Caco-2 (cell line): ENCODE results near the gene HRCT1. TPM values are rescaled to one million over a fixed set of nuclear protein-coding genes. Genes with fewer than 3 reads are reported as not detected.

Experiments used
- Bru-seq: library from RNA; stranded (reverse); fragments of 400-500 nt; gene quantifications from one replicate; lab custom pipeline; 2021; lab: Mats Ljungman, UMichigan
- BruChase-seq, 2 experiments: library from RNA; stranded (reverse); fragments of 400-500 nt; gene quantifications; one replicate each; lab custom pipeline; 2021; lab: Mats Ljungman, UMichigan
- BruUV-seq: library from RNA; stranded (reverse); fragments of 400-500 nt; replicated peaks from 2 replicates; lab custom pipeline; 2021; lab: Mats Ljungman, UMichigan
- CTCF ChIA-PET: fragments of 300-600 bp; sonication (Branson Sonifier 250); formaldehyde crosslinking; loops from one replicate; lab custom pipeline; 2022; ENCODE audit warnings: antibody characterized with exemption; lab: Charles Lee
- POLR2A ChIA-PET: fragments of 300-600 bp; sonication (Branson Sonifier 250); formaldehyde crosslinking; loops from one replicate; lab custom pipeline; 2022; ENCODE audit warnings: antibody characterized with exemption; lab: Charles Lee
- DNase-seq, 2 experiments: peaks; one replicate each; pipeline versions ENCODE4 v3.0.0 to v3.0.0-alpha.2; 2020 to 2022
- H3K27me3 ChIP-seq: replicated peaks from 2 replicates; pipeline ENCODE4 v1.6.0; 2011; ENCODE audit warnings: low read length; ENCODE audit not compliant: control insufficient read depth, insufficient read depth
- H3K36me3 ChIP-seq: 2 replicates; pipeline ENCODE4 v1.5.1; 2011; ENCODE audit warnings: low read length; ENCODE audit not compliant: control insufficient read depth, insufficient read depth
- H3K4me1 ChIP-seq: fragments of 250-450 bp; sonication (Bioruptor Pico); 2 replicates; pipeline ENCODE4 v1.5.1; 2020; ENCODE audit warnings: mild to moderate bottlenecking
- H3K4me3 ChIP-seq: 2 replicates; pipeline ENCODE4 v1.5.1; 2011; ENCODE audit warnings: low read depth, mild to moderate bottlenecking, control low read depth, low read length
- H3K9me3 ChIP-seq: fragments of 250-450 bp; sonication (Bioruptor Pico); 2 replicates; pipeline ENCODE4 v1.5.1; 2020; ENCODE audit warnings: mild to moderate bottlenecking, moderate library complexity
- H3K27ac Mint-ChIP-seq: one replicate; pipeline ENCODE4 v1.8.0; 2022; ENCODE audit warnings: mixed read lengths; ENCODE audit not compliant: unreplicated experiment
- H3K27me3 Mint-ChIP-seq: one replicate; pipeline ENCODE4 v1.8.0; 2022; ENCODE audit warnings: mixed read lengths; ENCODE audit not compliant: insufficient read depth, unreplicated experiment
- H3K36me3 Mint-ChIP-seq: one replicate; pipeline ENCODE4 v1.8.0; 2022; ENCODE audit warnings: mild to moderate bottlenecking, mixed read lengths; ENCODE audit not compliant: insufficient read depth, unreplicated experiment
- H3K4me1 Mint-ChIP-seq: one replicate; pipeline ENCODE4 v1.8.0; 2022; ENCODE audit warnings: low read depth, mixed read lengths; ENCODE audit not compliant: unreplicated experiment
- H3K4me3 Mint-ChIP-seq: one replicate; pipeline ENCODE4 v1.8.0; 2022; ENCODE audit warnings: mild to moderate bottlenecking, moderate library complexity, mixed read lengths; ENCODE audit not compliant: unreplicated experiment
- H3K9me3 Mint-ChIP-seq: one replicate; pipeline ENCODE4 v1.8.0; 2022; ENCODE audit warnings: mixed read lengths; ENCODE audit not compliant: unreplicated experiment
- intact Hi-C: fragments of 100-400 bp; cut with micrococcal nuclease; formaldehyde crosslinking; loops from one replicate; pipeline ENCODE4 v1.10.0; 2022; ENCODE audit not compliant: unreplicated experiment
- long read RNA-seq: library from polyadenylated mRNA; stranded (forward); transcript quantifications from one replicate; pipeline ENCODE4 v2.0.0, GENCODE V29; 2022
- total RNA-seq: library from RNA; stranded (reverse); gene quantifications from 2 replicates; pipeline ENCODE4 v1.2.3, GENCODE V29; 2022
- TF ChIP-seq, protein P1 (sequence below), 2 experiments: fragments of 200-600 bp in 1 of 2; IDR thresholded peaks; 1 replicate in 1 of 2; 2 replicates in 1 of 2; pipeline versions ENCODE4 v1.5.1 to v1.8.0; 2011 to 2022; ENCODE audit warnings: antibody characterized with exemption in 1 of 2, control low read depth in 1 of 2, inconsistent platforms in 1 of 2, low read depth in 1 of 2, low read length in 1 of 2, mild to moderate bottlenecking in 1 of 2, moderate library complexity in 1 of 2; ENCODE audit not compliant: insufficient read depth in 1 of 2, severe bottlenecking in 1 of 2, unreplicated experiment in 1 of 2

Gene HRCT1
- total RNA-seq (not detected in 2 replicates), Bru-seq, nascent RNA (not detected), BruChase-seq, experiment 1, labeled RNA remaining after a 2-hour chase (not detected), BruChase-seq, experiment 2, labeled RNA remaining after a 6-hour chase (not detected)
- long read RNA-seq = 0 reads

DNA sequence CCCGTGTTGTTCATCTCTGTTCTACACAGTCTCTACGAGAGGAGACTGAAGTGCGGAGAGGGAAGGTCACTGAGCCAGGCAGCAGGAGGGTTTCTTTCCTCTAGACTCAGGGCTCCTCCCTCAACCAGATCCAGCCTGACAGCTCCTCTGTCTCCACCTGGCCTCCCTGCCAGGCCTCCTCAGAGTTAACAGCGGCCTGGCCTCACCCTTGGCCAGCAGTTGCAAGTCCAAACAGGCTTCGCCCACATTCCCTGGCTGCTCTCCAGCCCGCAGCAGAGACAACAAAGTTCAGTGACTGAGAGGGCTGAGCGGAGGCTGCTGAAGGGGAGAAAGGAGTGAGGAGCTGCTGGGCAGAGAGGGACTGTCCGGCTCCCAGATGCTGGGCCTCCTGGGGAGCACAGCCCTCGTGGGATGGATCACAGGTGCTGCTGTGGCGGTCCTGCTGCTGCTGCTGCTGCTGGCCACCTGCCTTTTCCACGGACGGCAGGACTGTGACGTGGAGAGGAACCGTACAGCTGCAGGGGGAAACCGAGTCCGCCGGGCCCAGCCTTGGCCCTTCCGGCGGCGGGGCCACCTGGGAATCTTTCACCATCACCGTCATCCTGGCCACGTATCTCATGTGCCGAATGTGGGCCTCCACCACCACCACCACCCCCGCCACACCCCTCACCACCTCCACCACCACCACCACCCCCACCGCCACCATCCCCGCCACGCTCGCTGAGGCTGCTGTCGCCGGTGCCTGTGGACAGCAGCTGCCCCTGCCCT, at the start of gene HRCT1:
Gene HRCT1 (plus strand): TSS at position 291 of the 768 bp plus-strand sequence. CDS start 86 bp downstream, at position 377.
- ChIA-PET CTCF (interaction anchor here (1.0 to 1.7 kb wide), 3 partner anchors 40 to 80 kb away, joined by 3 to 6 read pairs (median 4); no protein-coding TSS in a partner anchor), POLR2A (no interaction called here)
- Histone ChIP-seq H3K36me3 (no peaks in the 10 kb centered on the region), H3K4me3 (no peak within 1 kb of the TSS), H3K9me3 (no peaks in the 10 kb centered on the region), H3K4me1 (peaks cover 34% of the 10 kb centered on the region), H3K27me3 (no peaks in the 10 kb centered on the region)
- Mint-ChIP-seq H3K9me3 (no peaks in the 10 kb centered on the region), H3K4me3 (no peak within 1 kb of the TSS), H3K4me1 (peaks cover 11% of the 10 kb centered on the region), H3K27me3 (no peaks in the 10 kb centered on the region), H3K27ac (peak within 1 kb of the TSS; percentile 59), H3K36me3 (no peaks in the 10 kb centered on the region)
- no TSS peak for BruUV-seq
- TF ChIP-seq, protein P1, sequence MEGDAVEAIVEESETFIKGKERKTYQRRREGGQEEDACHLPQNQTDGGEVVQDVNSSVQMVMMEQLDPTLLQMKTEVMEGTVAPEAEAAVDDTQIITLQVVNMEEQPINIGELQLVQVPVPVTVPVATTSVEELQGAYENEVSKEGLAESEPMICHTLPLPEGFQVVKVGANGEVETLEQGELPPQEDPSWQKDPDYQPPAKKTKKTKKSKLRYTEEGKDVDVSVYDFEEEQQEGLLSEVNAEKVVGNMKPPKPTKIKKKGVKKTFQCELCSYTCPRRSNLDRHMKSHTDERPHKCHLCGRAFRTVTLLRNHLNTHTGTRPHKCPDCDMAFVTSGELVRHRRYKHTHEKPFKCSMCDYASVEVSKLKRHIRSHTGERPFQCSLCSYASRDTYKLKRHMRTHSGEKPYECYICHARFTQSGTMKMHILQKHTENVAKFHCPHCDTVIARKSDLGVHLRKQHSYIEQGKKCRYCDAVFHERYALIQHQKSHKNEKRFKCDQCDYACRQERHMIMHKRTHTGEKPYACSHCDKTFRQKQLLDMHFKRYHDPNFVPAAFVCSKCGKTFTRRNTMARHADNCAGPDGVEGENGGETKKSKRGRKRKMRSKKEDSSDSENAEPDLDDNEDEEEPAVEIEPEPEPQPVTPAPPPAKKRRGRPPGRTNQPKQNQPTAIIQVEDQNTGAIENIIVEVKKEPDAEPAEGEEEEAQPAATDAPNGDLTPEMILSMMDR (IDR thresholded peaks at IDR 0.05; ENCODE audit: insufficient read depth in 1 of 2, low read depth in 1 of 2, low read length in 1 of 2, severe bottlenecking in 1 of 2, unreplicated experiment in 1 of 2) = no peak
- DNase-seq = peak; percentile 24 to 76
- intact Hi-C loops = loop anchor here (2.0 kb wide), 1 partner anchor 39 kb away; no protein-coding TSS in a partner anchor

DNA sequence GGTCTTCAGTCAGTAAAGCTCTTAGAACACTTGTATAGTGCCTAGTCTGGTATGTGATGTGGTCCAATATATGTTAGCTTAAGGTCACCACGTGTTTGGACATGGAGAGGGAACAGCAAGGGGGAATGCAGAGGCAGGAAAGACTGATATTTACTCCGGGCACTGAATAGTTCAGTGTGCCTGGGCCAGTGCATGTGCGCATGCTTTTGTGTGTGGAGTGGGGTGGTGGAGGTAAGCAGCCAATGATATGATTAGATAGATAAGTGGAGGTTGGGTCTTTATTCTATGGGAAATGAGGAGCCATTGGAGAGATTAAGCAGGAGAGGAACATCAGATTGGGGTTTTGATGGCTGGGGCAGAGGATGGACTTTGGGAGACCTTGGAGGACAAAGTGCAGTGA, 49.8 kb upstream of the HRCT1 start:
- H3K9me3 ChIP-seq = no peaks in the 10 kb centered on the region
- DNase-seq = no peak
- H3K36me3 Mint-ChIP-seq = no peaks in the 10 kb centered on the region
- intact Hi-C loops = no loop called here
- H3K4me3 Mint-ChIP-seq = no peak overlapping the region
- no peaks in the 10 kb centered on the region; the same call in 1 of the 2 replicates for H3K27me3 ChIP-seq
- TF ChIP-seq, protein P1 (IDR thresholded peaks at IDR 0.05; ENCODE audit: insufficient read depth in 1 of 2, low read depth in 1 of 2, low read length in 1 of 2, severe bottlenecking in 1 of 2, unreplicated experiment in 1 of 2) = no peak
- POLR2A ChIA-PET = no interaction called here
- no TSS peak for BruUV-seq
- CTCF ChIA-PET = interaction anchor here (0.6 to 1.9 kb wide), 2 partner anchors 66 to 68 kb away, joined by 3 to 7 read pairs; no protein-coding TSS in a partner anchor
- no peak overlapping the region for H3K27ac Mint-ChIP-seq
- peaks cover 12% of the 10 kb centered on the region for H3K27me3 Mint-ChIP-seq
- H3K4me1 ChIP-seq = no peaks in the 10 kb centered on the region
- no peaks in the 10 kb centered on the region for H3K36me3 ChIP-seq
- no peaks in the 10 kb centered on the region for H3K9me3 Mint-ChIP-seq
- H3K4me1 Mint-ChIP-seq = no peaks in the 10 kb centered on the region
- no peak overlapping the region for H3K4me3 ChIP-seq

DNA sequence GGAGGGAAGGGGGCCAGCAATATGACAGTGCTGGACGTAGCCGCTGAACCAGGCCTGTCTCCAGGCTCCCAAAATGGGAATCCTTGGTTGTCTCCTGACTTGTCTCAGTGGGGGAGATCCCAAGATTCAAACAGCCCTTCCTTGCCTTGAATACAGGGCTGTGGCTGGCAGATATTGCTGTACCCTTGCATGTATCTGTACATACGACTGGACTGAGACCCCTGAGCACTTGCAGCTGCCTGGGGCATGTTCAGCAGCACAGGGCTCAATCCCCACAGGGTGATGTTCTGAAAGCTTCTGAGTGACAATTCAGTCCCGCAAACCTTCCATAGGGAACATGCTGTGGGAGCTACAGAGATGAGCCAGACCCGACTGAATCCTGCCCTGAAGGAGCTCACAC, 49.1 kb upstream of the HRCT1 start:
- H3K4me1 Mint-ChIP-seq = no peaks in the 10 kb centered on the region
- no peaks in the 10 kb centered on the region; the same call in 1 of the 2 replicates for H3K27me3 ChIP-seq
- no peaks in the 10 kb centered on the region for H3K36me3 Mint-ChIP-seq
- no peaks in the 10 kb centered on the region for H3K9me3 Mint-ChIP-seq
- peaks cover 14% of the 10 kb centered on the region for H3K27me3 Mint-ChIP-seq
- H3K4me3 ChIP-seq = no peak overlapping the region
- no TSS peak for BruUV-seq
- H3K9me3 ChIP-seq = no peaks in the 10 kb centered on the region
- DNase-seq = no peak
- intact Hi-C loops = no loop called here
- ChIA-PET POLR2A (no interaction called here), CTCF (interaction anchor here (1.9 kb wide), 1 partner anchor 67 kb away, joined by 7 read pairs; no protein-coding TSS in a partner anchor)
- no peaks in the 10 kb centered on the region for H3K4me1 ChIP-seq
- no peak overlapping the region for H3K27ac Mint-ChIP-seq
- H3K4me3 Mint-ChIP-seq = no peak overlapping the region
- no peaks in the 10 kb centered on the region for H3K36me3 ChIP-seq
- TF ChIP-seq, protein P1 (IDR thresholded peaks at IDR 0.05; ENCODE audit: insufficient read depth in 1 of 2, low read depth in 1 of 2, low read length in 1 of 2, severe bottlenecking in 1 of 2, unreplicated experiment in 1 of 2) = no peak
